SK-N-SH (cell line): Measurements from ENCODE around the gene COMT. TPM values are rescaled to one million over a fixed set of nuclear protein-coding genes. Genes with fewer than 3 reads are reported as not detected.

Experiments
- CTCF ChIA-PET: fragments of 300-600, 350-600 bp; formaldehyde crosslinking; extraction: SDS; loops from one replicate; lab custom pipeline; 2021; lab: Yijun Ruan, JAX
- POLR2A ChIA-PET: fragments of 350-600 bp; sonication (Branson Sonifier 250); formaldehyde crosslinking; extraction: SDS; loops from one replicate; lab custom pipeline; 2020; ENCODE audit warnings: antibody characterized with exemption, inconsistent platforms; lab: Yijun Ruan, JAX
- DNase-seq: peaks from one replicate; pipeline ENCODE4 v3.0.0; 2012
- H2AFZ ChIP-seq: fragments of 200-600 bp; sonication (generic); 2 replicates; pipeline ENCODE4 v1.8.1; 2016; ENCODE audit warnings: antibody characterized with exemption, mild to moderate bottlenecking, low read depth
- H3F3A ChIP-seq: fragments of 200-600 bp; sonication (generic); replicated peaks from 2 replicates; pipeline ENCODE3; 2016; ENCODE audit warnings: antibody characterized with exemption, mild to moderate bottlenecking; ENCODE audit not compliant: insufficient read depth
- H3K27ac ChIP-seq, 2 experiments: fragments of 200-500 bp in 1 of 2; fragments of 200-600 bp in 1 of 2; sonication (Bioruptor generic) in 1 of 2; sonication (generic), shearing (Covaris generic) in 1 of 2; 2 replicates each; pipeline versions ENCODE4 v1.5.1 to v1.6.1; 2014 to 2016; ENCODE audit warnings: low read depth in 2 of 2, inconsistent platforms in 1 of 2, low read length in 1 of 2, mild to moderate bottlenecking in 1 of 2, mixed read lengths in 1 of 2
- H3K27me3 ChIP-seq: fragments of 200-600 bp; sonication (generic), shearing (Covaris generic); 2 replicates; pipeline ENCODE4 v1.6.1; 2016; ENCODE audit warnings: mixed run types; ENCODE audit not compliant: insufficient read depth
- H3K36me3 ChIP-seq, 2 experiments: fragments of 200-500 bp in 1 of 2; fragments of 200-600 bp in 1 of 2; sonication (Bioruptor generic) in 1 of 2; sonication (generic) in 1 of 2; replicated peaks in 1 of 2; 2 replicates each; pipeline versions ENCODE3 to v1.5.1; 2014 to 2016; ENCODE audit warnings: low read length in 1 of 2, mild to moderate bottlenecking in 1 of 2; ENCODE audit not compliant: insufficient read depth in 2 of 2, control insufficient read depth in 1 of 2
- H3K4me1 ChIP-seq, 2 experiments: fragments of 200-500 bp in 1 of 2; fragments of 200-600 bp in 1 of 2; sonication (Bioruptor generic) in 1 of 2; sonication (generic), shearing (Covaris generic) in 1 of 2; 2 replicates each; pipeline versions ENCODE4 v1.5.1 to v1.6.1; 2014 to 2016; ENCODE audit warnings: low read depth in 1 of 2, low read length in 1 of 2, mixed run types in 1 of 2; ENCODE audit not compliant: insufficient read depth in 2 of 2, control insufficient read depth in 1 of 2
- H3K4me2 ChIP-seq: fragments of 200-600 bp; sonication (generic), shearing (Covaris generic); 2 replicates; pipeline ENCODE4 v1.6.1; 2017; ENCODE audit warnings: mixed run types
- H3K4me3 ChIP-seq, 2 experiments: fragments of 200-500 bp in 1 of 2; fragments of 200-600 bp in 1 of 2; sonication (Bioruptor generic) in 1 of 2; sonication (generic), shearing (Covaris generic) in 1 of 2; 2 replicates each; pipeline versions ENCODE4 v1.5.1 to v1.8.1; 2014 to 2016; ENCODE audit warnings: low read depth in 2 of 2, inconsistent platforms in 1 of 2, low read length in 1 of 2, mild to moderate bottlenecking in 1 of 2, mixed read lengths in 1 of 2, moderate library complexity in 1 of 2
- H3K79me2 ChIP-seq: fragments of 200-600 bp; sonication (generic); 2 replicates; pipeline ENCODE4 v1.8.1; 2017; ENCODE audit warnings: mild to moderate bottlenecking; ENCODE audit not compliant: insufficient read depth
- H3K9ac ChIP-seq: fragments of 200-600 bp; sonication (generic); 2 replicates; pipeline ENCODE4 v1.6.1; 2017; ENCODE audit warnings: mixed run types
- H3K9me2 ChIP-seq: fragments of 200-600 bp; sonication (generic); 2 replicates; pipeline ENCODE4 v1.6.1; 2017; ENCODE audit warnings: mixed run types
- H3K9me3 ChIP-seq: fragments of 200-600 bp; sonication (generic); 2 replicates; pipeline ENCODE4 v1.6.1; 2017; ENCODE audit warnings: mixed run types, mild to moderate bottlenecking, moderate library complexity
- H4K20me1 ChIP-seq: fragments of 200-600 bp; sonication (generic); 2 replicates; pipeline ENCODE4 v1.6.1; 2017; ENCODE audit warnings: mild to moderate bottlenecking, mixed run types; ENCODE audit not compliant: insufficient read depth
- JUND ChIP-seq: IDR thresholded peaks from 2 replicates; pipeline ENCODE4 v1.4.0; 2012
- MEF2A ChIP-seq: IDR thresholded peaks from 2 replicates; pipeline ENCODE4 v1.4.0; 2012; ENCODE audit warnings: low read depth, borderline replicate concordance
- MXI1 ChIP-seq: IDR thresholded peaks from 2 replicates; pipeline ENCODE4 v1.6.1; 2012; ENCODE audit warnings: mild to moderate bottlenecking, low read depth, low read length, improper control_type of control experiment
- RCOR1 ChIP-seq: fragments of 150-350 bp; IDR thresholded peaks from 2 replicates; pipeline ENCODE4 v1.6.1; 2017; ENCODE audit warnings: antibody characterized with exemption, low read length
- TAF1 ChIP-seq: IDR thresholded peaks from 2 replicates; pipeline ENCODE4 v1.6.1; 2012; ENCODE audit warnings: low read depth, mild to moderate bottlenecking, low read length, moderate library complexity, borderline replicate concordance
- TCF12 ChIP-seq: IDR thresholded peaks from 2 replicates; pipeline ENCODE4 v1.4.0; 2012
- WGBS: methylation state at CpG from one replicate; pipeline ENCODE4 v1.1.6; 2017; ENCODE audit warnings: low lambda C conversion rate; 5-methylcytosine and 5-hydroxymethylcytosine counted together
- polyA plus RNA-seq, 3 experiments: library from polyadenylated mRNA; depleted of rRNA; stranded (reverse); fragments of >200 nt; gene quantifications; 2 replicates each; pipeline ENCODE4 v1.2.3, GENCODE V29; 2012
- TF ChIP-seq, protein P1 (sequence below): IDR thresholded peaks from 2 replicates; pipeline ENCODE4 v1.4.0; 2012; ENCODE audit warnings: low read depth, borderline replicate concordance
- TF ChIP-seq, protein P2 (sequence below): IDR thresholded peaks from 2 replicates; pipeline ENCODE4 v1.4.0; 2012; ENCODE audit warnings: low read depth, borderline replicate concordance
- TF ChIP-seq, protein P3 (sequence below): IDR thresholded peaks from 2 replicates; pipeline ENCODE4 v1.6.1; 2012; ENCODE audit warnings: mild to moderate bottlenecking, low read depth, low read length, moderate library complexity

The COMT gene
- polyA plus RNA-seq, 1 of the 3 experiments (the other 2 are of a cell fraction), result 343 TPM

DNA sequence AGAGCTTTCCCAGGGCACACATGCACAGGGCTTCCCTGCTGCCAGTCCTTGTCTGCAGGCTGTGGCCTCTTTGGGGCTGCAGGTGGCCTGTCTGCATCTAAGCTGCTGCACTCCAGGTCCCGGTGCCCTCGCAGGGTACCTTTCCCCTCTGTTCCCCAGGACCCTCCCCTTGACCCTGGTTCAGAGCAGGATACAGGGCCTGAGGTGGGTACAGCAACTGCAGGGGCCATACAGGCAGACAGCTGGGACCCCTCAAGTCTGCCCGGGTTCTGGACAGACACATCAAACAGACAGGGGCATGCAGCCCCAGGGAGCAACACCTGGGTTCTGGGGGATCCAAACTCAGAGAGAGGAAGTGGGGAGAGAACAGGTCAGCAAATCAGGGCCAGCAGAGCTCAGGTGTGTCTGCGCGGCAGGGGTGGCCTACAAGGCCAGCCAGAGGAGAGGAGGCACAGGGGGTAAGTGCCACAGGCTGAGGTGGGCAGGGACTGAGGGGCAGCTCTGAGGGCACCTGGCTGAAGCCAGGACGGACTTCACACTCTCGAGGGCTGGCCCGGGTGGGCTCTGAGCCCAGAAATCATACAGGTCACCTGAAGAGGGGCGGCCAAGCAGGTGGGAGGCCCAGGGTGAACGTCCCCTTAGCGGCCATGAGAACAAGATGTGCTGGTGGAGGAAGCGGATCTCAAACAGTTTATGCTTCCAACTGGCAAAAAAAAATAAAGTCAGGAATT lies 29.9 kb upstream of the COMT start:
- Histone ChIP-seq H3K27ac (no peak overlapping the region), H4K20me1 (no peaks in the 10 kb centered on the region), H3K9me2 (no peaks in the 10 kb centered on the region), H3K27me3 (no peaks in the 10 kb centered on the region), H3K36me3 (peaks cover 14 to 29% of the 10 kb centered on the region in 2 experiments), H3K79me2 (no peaks in the 10 kb centered on the region), H3K4me3 (no peak overlapping the region), H3K4me2 (no peak overlapping the region), H3K4me1 (no peaks in the 10 kb centered on the region), H3K9ac (no peak overlapping the region), H3K9me3 (no peaks in the 10 kb centered on the region), H3F3A (no peaks in the 10 kb centered on the region), H2AFZ (no peak overlapping the region)
- DNase-seq, result no peak
- no peak for TF ChIP-seq RCOR1
- no peak for TF ChIP-seq MXI1
- TF ChIP-seq, protein P1, sequence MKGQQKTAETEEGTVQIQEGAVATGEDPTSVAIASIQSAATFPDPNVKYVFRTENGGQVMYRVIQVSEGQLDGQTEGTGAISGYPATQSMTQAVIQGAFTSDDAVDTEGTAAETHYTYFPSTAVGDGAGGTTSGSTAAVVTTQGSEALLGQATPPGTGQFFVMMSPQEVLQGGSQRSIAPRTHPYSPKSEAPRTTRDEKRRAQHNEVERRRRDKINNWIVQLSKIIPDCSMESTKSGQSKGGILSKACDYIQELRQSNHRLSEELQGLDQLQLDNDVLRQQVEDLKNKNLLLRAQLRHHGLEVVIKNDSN, result no peak
- TF ChIP-seq, protein P2, sequence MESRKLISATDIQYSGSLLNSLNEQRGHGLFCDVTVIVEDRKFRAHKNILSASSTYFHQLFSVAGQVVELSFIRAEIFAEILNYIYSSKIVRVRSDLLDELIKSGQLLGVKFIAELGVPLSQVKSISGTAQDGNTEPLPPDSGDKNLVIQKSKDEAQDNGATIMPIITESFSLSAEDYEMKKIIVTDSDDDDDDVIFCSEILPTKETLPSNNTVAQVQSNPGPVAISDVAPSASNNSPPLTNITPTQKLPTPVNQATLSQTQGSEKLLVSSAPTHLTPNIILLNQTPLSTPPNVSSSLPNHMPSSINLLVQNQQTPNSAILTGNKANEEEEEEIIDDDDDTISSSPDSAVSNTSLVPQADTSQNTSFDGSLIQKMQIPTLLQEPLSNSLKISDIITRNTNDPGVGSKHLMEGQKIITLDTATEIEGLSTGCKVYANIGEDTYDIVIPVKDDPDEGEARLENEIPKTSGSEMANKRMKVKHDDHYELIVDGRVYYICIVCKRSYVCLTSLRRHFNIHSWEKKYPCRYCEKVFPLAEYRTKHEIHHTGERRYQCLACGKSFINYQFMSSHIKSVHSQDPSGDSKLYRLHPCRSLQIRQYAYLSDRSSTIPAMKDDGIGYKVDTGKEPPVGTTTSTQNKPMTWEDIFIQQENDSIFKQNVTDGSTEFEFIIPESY, result no peak
- no peak for TF ChIP-seq JUND
- TF ChIP-seq, protein P3, sequence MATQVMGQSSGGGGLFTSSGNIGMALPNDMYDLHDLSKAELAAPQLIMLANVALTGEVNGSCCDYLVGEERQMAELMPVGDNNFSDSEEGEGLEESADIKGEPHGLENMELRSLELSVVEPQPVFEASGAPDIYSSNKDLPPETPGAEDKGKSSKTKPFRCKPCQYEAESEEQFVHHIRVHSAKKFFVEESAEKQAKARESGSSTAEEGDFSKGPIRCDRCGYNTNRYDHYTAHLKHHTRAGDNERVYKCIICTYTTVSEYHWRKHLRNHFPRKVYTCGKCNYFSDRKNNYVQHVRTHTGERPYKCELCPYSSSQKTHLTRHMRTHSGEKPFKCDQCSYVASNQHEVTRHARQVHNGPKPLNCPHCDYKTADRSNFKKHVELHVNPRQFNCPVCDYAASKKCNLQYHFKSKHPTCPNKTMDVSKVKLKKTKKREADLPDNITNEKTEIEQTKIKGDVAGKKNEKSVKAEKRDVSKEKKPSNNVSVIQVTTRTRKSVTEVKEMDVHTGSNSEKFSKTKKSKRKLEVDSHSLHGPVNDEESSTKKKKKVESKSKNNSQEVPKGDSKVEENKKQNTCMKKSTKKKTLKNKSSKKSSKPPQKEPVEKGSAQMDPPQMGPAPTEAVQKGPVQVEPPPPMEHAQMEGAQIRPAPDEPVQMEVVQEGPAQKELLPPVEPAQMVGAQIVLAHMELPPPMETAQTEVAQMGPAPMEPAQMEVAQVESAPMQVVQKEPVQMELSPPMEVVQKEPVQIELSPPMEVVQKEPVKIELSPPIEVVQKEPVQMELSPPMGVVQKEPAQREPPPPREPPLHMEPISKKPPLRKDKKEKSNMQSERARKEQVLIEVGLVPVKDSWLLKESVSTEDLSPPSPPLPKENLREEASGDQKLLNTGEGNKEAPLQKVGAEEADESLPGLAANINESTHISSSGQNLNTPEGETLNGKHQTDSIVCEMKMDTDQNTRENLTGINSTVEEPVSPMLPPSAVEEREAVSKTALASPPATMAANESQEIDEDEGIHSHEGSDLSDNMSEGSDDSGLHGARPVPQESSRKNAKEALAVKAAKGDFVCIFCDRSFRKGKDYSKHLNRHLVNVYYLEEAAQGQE, result no peak
- no peak for TF ChIP-seq TCF12
- CTCF ChIA-PET, result interaction anchor here (0.6 to 11.4 kb wide), 9 partner anchors 11 to 203 kb away, joined by 3 to 297 read pairs (median 9); no protein-coding TSS in a partner anchor
- 93% methylated on average over 9 of the region's 12 CpGs for WGBS
- POLR2A ChIA-PET, result interaction anchor here (0.6 to 1.9 kb wide), 2 partner anchors 127 to 181 kb away, joined by 3 to 10 read pairs; no protein-coding TSS in a partner anchor

DNA sequence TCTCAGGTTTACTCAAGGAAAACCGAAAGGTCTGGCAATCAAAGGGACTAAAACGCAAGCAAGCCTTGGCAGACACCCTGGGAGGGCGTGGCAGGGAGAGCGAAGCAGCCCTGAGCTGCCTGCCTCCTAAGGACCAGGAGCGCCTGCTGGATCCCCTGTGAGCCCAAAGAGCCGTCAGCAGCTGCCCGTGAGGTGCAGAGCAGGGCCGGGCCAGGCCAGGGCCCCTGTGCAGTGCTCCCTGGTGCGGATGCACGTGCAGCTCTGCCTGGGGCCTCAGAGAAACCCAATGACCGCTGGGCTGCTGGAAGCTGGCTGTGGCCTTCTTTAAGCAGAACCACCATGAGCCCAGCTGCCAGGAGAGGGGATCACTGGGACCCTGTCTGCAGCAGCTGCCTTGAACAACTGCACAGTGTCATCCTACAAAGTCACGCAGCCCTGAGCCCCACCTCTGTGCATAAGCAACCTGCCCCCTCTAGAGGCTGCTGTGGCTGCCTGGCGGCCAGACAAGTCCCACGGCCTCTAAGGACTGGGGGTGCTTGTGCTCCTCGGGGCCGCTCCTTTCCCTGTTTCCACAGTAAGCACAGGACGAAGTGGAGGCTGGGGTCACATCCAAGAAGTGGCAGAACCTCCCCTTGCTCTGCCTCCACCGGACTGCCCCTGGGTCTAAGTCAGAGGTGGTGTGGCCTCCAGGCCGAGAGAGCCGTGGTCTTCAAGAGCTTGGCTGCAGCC lies 29.1 kb upstream of the COMT start:
- WGBS, result 89% methylated on average over 12 of the region's 20 CpGs
- no peaks in the 10 kb centered on the region for H3K27me3 ChIP-seq
- no peak for DNase-seq
- ChIA-PET CTCF (interaction anchor here (0.6 to 11.4 kb wide), 8 partner anchors 9 to 182 kb away, joined by 3 to 297 read pairs (median 3); no protein-coding TSS in a partner anchor), POLR2A (no interaction called here)
- no peak overlapping the region for H3K9ac ChIP-seq
- TF ChIP-seq TAF1 (no peak), MEF2A (no peak)
- H3K79me2 ChIP-seq, result no peaks in the 10 kb centered on the region
- H3K9me3 ChIP-seq, result no peaks in the 10 kb centered on the region
- no peak overlapping the region for H3K27ac ChIP-seq
- no peak overlapping the region for H3K4me3 ChIP-seq
- H2AFZ ChIP-seq, result no peak overlapping the region
- H3K9me2 ChIP-seq, result no peaks in the 10 kb centered on the region
- no peaks in the 10 kb centered on the region for H3K4me1 ChIP-seq
- peaks cover 14 to 33% of the 10 kb centered on the region in 2 experiments for H3K36me3 ChIP-seq
- H4K20me1 ChIP-seq, result no peaks in the 10 kb centered on the region
- H3K4me2 ChIP-seq, result no peak overlapping the region
- H3F3A ChIP-seq, result no peaks in the 10 kb centered on the region
